Natural killer cell (primary cell): ENCODE results near the gene PTPRN2. TPM values are rescaled to one million over a fixed set of nuclear protein-coding genes. Genes with fewer than 3 reads are reported as not detected.

ENCODE experiments used
- ATAC-seq, 3 donors: fragments of 150-1000 bp in 2 of 3; fragments of 200-7000 bp in 1 of 3; cut with Tn5 transposase; 1 replicate in 1 of 3; 2 replicates in 2 of 3; pipeline ENCODE4 v1.10.0; 2021; ENCODE audit warnings: mild to moderate bottlenecking in 2 of 3, moderate library complexity in 2 of 3
- DNase-seq, 2 donors: peaks; one replicate each; pipeline versions ENCODE4 v3.0.0 to v3.0.0-alpha.2; 2013 to 2021; ENCODE audit warnings: mixed read lengths in 1 of 2
- H3K27ac ChIP-seq: one replicate; pipeline ENCODE4 v1.5.1; 2013; ENCODE audit warnings: mild to moderate bottlenecking, low read length
- H3K27me3 ChIP-seq: one replicate; pipeline ENCODE4 v1.6.1; 2013; ENCODE audit warnings: low read length; ENCODE audit not compliant: control insufficient read depth, insufficient read depth
- H3K36me3 ChIP-seq: one replicate; pipeline ENCODE4 v1.6.1; 2013; ENCODE audit warnings: low read length; ENCODE audit not compliant: control insufficient read depth, insufficient read depth
- H3K4me1 ChIP-seq: one replicate; pipeline ENCODE4 v1.6.1; 2013; ENCODE audit warnings: low read length; ENCODE audit not compliant: control insufficient read depth, insufficient read depth
- H3K4me3 ChIP-seq: one replicate; pipeline ENCODE4 v1.5.1; 2013; ENCODE audit warnings: low read length
- H3K9me3 ChIP-seq: one replicate; pipeline ENCODE4 v1.6.1; 2013; ENCODE audit warnings: low read length; ENCODE audit not compliant: control insufficient read depth, insufficient read depth
- H3K27ac Mint-ChIP-seq, 2 donors: one replicate each; pipeline ENCODE4 v1.8.0; 2022; ENCODE audit warnings: mild to moderate bottlenecking in 2 of 2, mixed read lengths in 2 of 2, moderate library complexity in 1 of 2
- H3K27me3 Mint-ChIP-seq, 2 donors: one replicate each; pipeline ENCODE4 v1.8.0; 2022; ENCODE audit warnings: low read depth in 2 of 2, mixed read lengths in 2 of 2
- H3K36me3 Mint-ChIP-seq: one replicate; pipeline ENCODE4 v1.8.0; 2022; ENCODE audit warnings: mixed read lengths
- H3K4me1 Mint-ChIP-seq, 2 donors: one replicate each; pipeline ENCODE4 v1.8.0; 2022; ENCODE audit warnings: mixed read lengths in 2 of 2
- H3K4me3 Mint-ChIP-seq: one replicate; pipeline ENCODE4 v1.8.0; 2022; ENCODE audit warnings: mild to moderate bottlenecking, moderate library complexity, mixed read lengths
- H3K9me3 Mint-ChIP-seq, 2 donors: one replicate each; pipeline ENCODE4 v1.8.0; 2022; ENCODE audit warnings: mixed read lengths in 2 of 2
- CTCF ChIP-seq: fragments of 200-600 bp; IDR thresholded peaks from one replicate; pipeline ENCODE4 v1.8.0; 2022; ENCODE audit warnings: antibody characterized with exemption
- WGBS: methylation state at CpG from one replicate; pipeline ENCODE4 v1.1.7; 2013; ENCODE audit warnings: missing lambda C conversion rate; ENCODE audit not compliant: insufficient coverage; 5-methylcytosine and 5-hydroxymethylcytosine counted together
- intact Hi-C: fragments of 100-400 bp; cut with micrococcal nuclease; formaldehyde crosslinking; loops from one replicate; pipeline ENCODE4 v1.14.2; 2022
- total RNA-seq, 4 donors: library from RNA; stranded (reverse); fragments of 120-200 nt in 1 of 4; gene quantifications; one replicate each; pipeline versions ENCODE4 v1.2.3 to v1.2.4, GENCODE V29; 2013 to 2022

Gene PTPRN2
- total RNA-seq, 3 donors from 2014 or later (not counting 1 experiment from before 2014, with no cell fraction given) = 1.3 to 2.5 (median 1.9) TPM

- Histone ChIP-seq H3K27me3 (no peaks in the 10 kb centered on the region), H3K4me1 (peaks cover 2% of the 10 kb centered on the region), H3K27ac (no peak overlapping the region), H3K36me3 (no peaks in the 10 kb centered on the region), H3K9me3 (no peaks in the 10 kb centered on the region), H3K4me3 (no peak overlapping the region)
- Mint-ChIP-seq H3K27ac (no peak overlapping the region), H3K4me3 (no peak overlapping the region), H3K36me3 (no peaks in the 10 kb centered on the region), H3K4me1 (no peaks in the 10 kb centered on the region), H3K27me3 (peaks cover 18 to 20% of the 10 kb centered on the region in 2 donors), H3K9me3 (peaks cover 5 to 6% of the 10 kb centered on the region in 2 donors)
- DNase-seq = no peak
- WGBS = 91% methylated on average over 23 of the region's 23 CpGs
- TF ChIP-seq CTCF = no peak
- intact Hi-C loops = no loop called here
- no peak for ATAC-seq
Measured at GRCh38 chr7:157643525-157643970, 944.1 kb downstream of the PTPRN2 start.

- TF ChIP-seq CTCF = no peak
- Mint-ChIP-seq H3K36me3 (no peaks in the 10 kb centered on the region), H3K27me3 (peaks cover 18 to 23% of the 10 kb centered on the region in 2 donors), H3K4me1 (no peaks in the 10 kb centered on the region), H3K27ac (no peak overlapping the region), H3K4me3 (no peak overlapping the region), H3K9me3 (peaks cover 5 to 6% of the 10 kb centered on the region in 2 donors)
- H3K4me1 ChIP-seq = peaks cover 2% of the 10 kb centered on the region
- WGBS = 90% methylated on average over 8 of the region's 8 CpGs
- intact Hi-C loops = no loop called here
- no peaks in the 10 kb centered on the region for H3K9me3 ChIP-seq
- DNase-seq (no peak), ATAC-seq (no peak)
- no peak overlapping the region for H3K4me3 ChIP-seq
- H3K36me3 ChIP-seq = no peaks in the 10 kb centered on the region
- no peak overlapping the region for H3K27ac ChIP-seq
- no peaks in the 10 kb centered on the region for H3K27me3 ChIP-seq
Measured at GRCh38 chr7:157641866-157642265, 945.8 kb downstream of the PTPRN2 start.

- Histone ChIP-seq H3K27me3 (no peaks in the 10 kb centered on the region), H3K27ac (no peak overlapping the region), H3K36me3 (no peaks in the 10 kb centered on the region), H3K4me3 (no peak overlapping the region), H3K4me1 (no peaks in the 10 kb centered on the region), H3K9me3 (no peaks in the 10 kb centered on the region)
- Mint-ChIP-seq H3K4me3 (no peak overlapping the region), H3K27ac (no peak overlapping the region), H3K36me3 (no peaks in the 10 kb centered on the region), H3K27me3 (peaks cover 18 to 40% of the 10 kb centered on the region in 2 donors), H3K9me3 (peaks cover 5 to 6% of the 10 kb centered on the region in 2 donors), H3K4me1 (no peaks in the 10 kb centered on the region)
- no peak for TF ChIP-seq CTCF
- ATAC-seq (no peak), DNase-seq (no peak)
- 100% methylated on average over 1 of the region's 1 CpG for WGBS
- intact Hi-C loops = no loop called here
Measured at GRCh38 chr7:157640144-157640543, 947.5 kb downstream of the PTPRN2 start.

- Histone ChIP-seq H3K27me3 (no peaks in the 10 kb centered on the region), H3K4me1 (no peaks in the 10 kb centered on the region), H3K36me3 (no peaks in the 10 kb centered on the region), H3K4me3 (no peak overlapping the region), H3K27ac (no peak overlapping the region), H3K9me3 (no peaks in the 10 kb centered on the region)
- Mint-ChIP-seq H3K4me3 (no peak overlapping the region), H3K9me3 (peaks cover 5 to 6% of the 10 kb centered on the region in 2 donors), H3K36me3 (no peaks in the 10 kb centered on the region), H3K27ac (no peak overlapping the region), H3K27me3 (peaks cover 25 to 42% of the 10 kb centered on the region in 2 donors), H3K4me1 (no peaks in the 10 kb centered on the region)
- intact Hi-C loops = no loop called here
- 91% methylated on average over 8 of the region's 8 CpGs for WGBS
- ATAC-seq (no peak), DNase-seq (no peak)
- TF ChIP-seq CTCF = no peak
Measured at GRCh38 chr7:157638563-157638962, 949.1 kb downstream of the PTPRN2 start.
